ENCODE data around the gene WDR18. TPM values are rescaled to one million over a fixed set of nuclear protein-coding genes. Genes with fewer than 3 reads are reported as not detected.

WDR18 gene
- total RNA-seq, 1 donor from 2014 or later, result 60.0 TPM

GRCh38 chr19:952049-952679 lies 32.0 kb upstream of the WDR18 start:
- TF ChIP-seq EZH2 (IDR thresholded peaks at IDR 0.05; ENCODE audit: insufficient read depth, low read length) (no peak), CTCF (IDR thresholded peaks at IDR 0.05; ENCODE audit: insufficient read depth, low read depth, low read length) (no peak)
- H3K27me3 Mint-ChIP-seq (ENCODE audit: low read depth, unreplicated experiment), result no peaks in the 10 kb centered on the region
- Histone ChIP-seq H3K4me3 (ENCODE audit: insufficient read depth, low read depth, low read length) (no peak overlapping the region), H3K36me3 (ENCODE audit: insufficient read depth, low read length) (no peaks in the 10 kb centered on the region), H3K4me2 (ENCODE audit: low read length) (peak overlapping the region; percentile 70), H3K9me3 (ENCODE audit: insufficient read depth, low read depth, low read length) (no peaks in the 10 kb centered on the region), H3K79me2 (ENCODE audit: insufficient read depth, low read length) (peaks cover 56% of the 10 kb centered on the region), H3K27ac (ENCODE audit: low read depth, low read length) (peak overlapping the region; percentile 75), H2AFZ (ENCODE audit: low read depth, low read length) (no peak overlapping the region), H3K27me3 (ENCODE audit: insufficient read depth, low read length) (no peaks in the 10 kb centered on the region), H3K4me1 (ENCODE audit: insufficient read depth, low read length) (peaks cover 25% of the 10 kb centered on the region), H4K20me1 (ENCODE audit: insufficient read depth, low read length) (peaks cover 48% of the 10 kb centered on the region), H3K9ac (ENCODE audit: low read length) (peak overlapping the region; percentile 50)
- FAIRE-seq (no peak), DNase-seq (ENCODE audit: low read depth) (no peak)
- no peaks in the 10 kb centered on the region for H3K9me3 Mint-ChIP-seq (ENCODE audit: unreplicated experiment)
- H3K27ac Mint-ChIP-seq (ENCODE audit: unreplicated experiment), result no peak overlapping the region
- peaks cover 12% of the 10 kb centered on the region for H3K4me1 Mint-ChIP-seq (ENCODE audit: low read depth, unreplicated experiment)
- H3K4me3 Mint-ChIP-seq (ENCODE audit: unreplicated experiment), result no peak overlapping the region
- peaks cover under 1% of the 10 kb centered on the region for H3K36me3 Mint-ChIP-seq (ENCODE audit: low read depth, unreplicated experiment)

DNA sequence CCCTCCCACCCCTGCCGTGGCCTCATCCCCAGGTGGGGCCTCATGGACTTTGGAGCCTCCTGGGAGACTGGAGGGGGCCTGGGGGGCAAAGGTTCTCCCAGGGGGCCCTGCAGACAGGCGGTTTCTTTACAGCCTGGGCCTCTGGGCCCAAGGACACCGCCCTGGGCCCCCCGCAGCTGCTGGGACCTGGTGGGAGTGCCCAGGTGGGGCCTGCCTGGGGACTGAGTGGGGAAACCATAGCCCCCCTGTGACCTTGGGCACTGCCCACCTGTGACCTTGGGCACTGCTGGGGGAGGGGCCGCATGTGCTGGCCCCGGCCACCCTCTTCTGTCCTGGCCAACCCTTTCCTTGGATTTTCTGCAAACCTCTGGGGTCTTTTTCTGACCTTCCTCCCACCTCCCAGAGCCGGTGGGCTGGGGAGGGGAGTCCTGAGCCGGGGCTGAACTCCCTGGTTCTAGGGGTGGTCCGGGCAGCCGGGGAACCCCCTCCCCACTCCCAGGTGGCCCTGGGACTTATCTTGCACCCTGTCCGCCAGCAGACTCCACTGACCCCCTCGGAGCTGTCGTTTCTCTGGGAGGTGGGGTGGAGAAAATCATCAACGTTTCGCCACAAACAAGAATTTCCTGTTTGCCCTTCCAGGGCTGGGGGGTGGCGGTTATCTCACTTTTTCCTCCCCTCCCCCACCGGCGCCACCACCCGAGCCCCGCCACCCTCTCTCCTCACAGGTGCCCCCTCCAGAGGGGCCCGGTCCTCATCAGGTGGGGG lies 31.3 kb upstream of the WDR18 start:
- DNase-seq (ENCODE audit: low read depth) (no peak), FAIRE-seq (no peak)
- H3K36me3 ChIP-seq (ENCODE audit: insufficient read depth, low read length), result no peaks in the 10 kb centered on the region
- H3K27ac ChIP-seq (ENCODE audit: low read depth, low read length), result peak overlapping the region; percentile 75
- H3K4me1 ChIP-seq (ENCODE audit: insufficient read depth, low read length), result peaks cover 26% of the 10 kb centered on the region
- Mint-ChIP-seq H3K4me3 (ENCODE audit: unreplicated experiment) (no peak overlapping the region), H3K36me3 (ENCODE audit: low read depth, unreplicated experiment) (peaks cover 2% of the 10 kb centered on the region), H3K9me3 (ENCODE audit: unreplicated experiment) (no peaks in the 10 kb centered on the region), H3K4me1 (ENCODE audit: low read depth, unreplicated experiment) (peaks cover 12% of the 10 kb centered on the region), H3K27ac (ENCODE audit: unreplicated experiment) (no peak overlapping the region), H3K27me3 (ENCODE audit: low read depth, unreplicated experiment) (no peaks in the 10 kb centered on the region)
- peak overlapping the region; percentile 68 for H3K4me2 ChIP-seq (ENCODE audit: low read length)
- peaks cover 50% of the 10 kb centered on the region for H3K79me2 ChIP-seq (ENCODE audit: insufficient read depth, low read length)
- H4K20me1 ChIP-seq (ENCODE audit: insufficient read depth, low read length), result peaks cover 49% of the 10 kb centered on the region
- H2AFZ ChIP-seq (ENCODE audit: low read depth, low read length), result no peak overlapping the region
- no peaks in the 10 kb centered on the region for H3K27me3 ChIP-seq (ENCODE audit: insufficient read depth, low read length)
- no peak for TF ChIP-seq CTCF (IDR thresholded peaks at IDR 0.05; ENCODE audit: insufficient read depth, low read depth, low read length)
- H3K9me3 ChIP-seq (ENCODE audit: insufficient read depth, low read depth, low read length), result no peaks in the 10 kb centered on the region
- no peak overlapping the region for H3K4me3 ChIP-seq (ENCODE audit: insufficient read depth, low read depth, low read length)
- H3K9ac ChIP-seq (ENCODE audit: low read length), result peak overlapping the region; percentile 41
